ENCODE data around the gene PLEKHA6.

Gene PLEKHA6

GRCh38 chr1:204342310-204342709 is 17.4 kb downstream of the PLEKHA6 start:
- H3K9me3 ChIP-seq, result no peaks in the 10 kb centered on the region
- intact Hi-C loops (cut with DNase I; ENCODE audit: low total_unique reads), result no loop called here
- no peak for DNase-seq
- TF ChIP-seq, protein P1, sequence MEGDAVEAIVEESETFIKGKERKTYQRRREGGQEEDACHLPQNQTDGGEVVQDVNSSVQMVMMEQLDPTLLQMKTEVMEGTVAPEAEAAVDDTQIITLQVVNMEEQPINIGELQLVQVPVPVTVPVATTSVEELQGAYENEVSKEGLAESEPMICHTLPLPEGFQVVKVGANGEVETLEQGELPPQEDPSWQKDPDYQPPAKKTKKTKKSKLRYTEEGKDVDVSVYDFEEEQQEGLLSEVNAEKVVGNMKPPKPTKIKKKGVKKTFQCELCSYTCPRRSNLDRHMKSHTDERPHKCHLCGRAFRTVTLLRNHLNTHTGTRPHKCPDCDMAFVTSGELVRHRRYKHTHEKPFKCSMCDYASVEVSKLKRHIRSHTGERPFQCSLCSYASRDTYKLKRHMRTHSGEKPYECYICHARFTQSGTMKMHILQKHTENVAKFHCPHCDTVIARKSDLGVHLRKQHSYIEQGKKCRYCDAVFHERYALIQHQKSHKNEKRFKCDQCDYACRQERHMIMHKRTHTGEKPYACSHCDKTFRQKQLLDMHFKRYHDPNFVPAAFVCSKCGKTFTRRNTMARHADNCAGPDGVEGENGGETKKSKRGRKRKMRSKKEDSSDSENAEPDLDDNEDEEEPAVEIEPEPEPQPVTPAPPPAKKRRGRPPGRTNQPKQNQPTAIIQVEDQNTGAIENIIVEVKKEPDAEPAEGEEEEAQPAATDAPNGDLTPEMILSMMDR (IDR thresholded peaks at IDR 0.05), result no peak
- H3K4me1 ChIP-seq, result no peaks in the 10 kb centered on the region
- H3K27me3 ChIP-seq, result no peaks in the 10 kb centered on the region
- no peaks in the 10 kb centered on the region for H3K36me3 ChIP-seq
- no peak overlapping the region for H3K4me3 ChIP-seq
- H3K27ac ChIP-seq, result no peak overlapping the region

GRCh38 chr1:204341380-204341779 is 18.3 kb downstream of the PLEKHA6 start:
- intact Hi-C loops (cut with DNase I; ENCODE audit: low total_unique reads), result no loop called here
- no peak for DNase-seq
- H3K4me3 ChIP-seq, result no peak overlapping the region

DNA sequence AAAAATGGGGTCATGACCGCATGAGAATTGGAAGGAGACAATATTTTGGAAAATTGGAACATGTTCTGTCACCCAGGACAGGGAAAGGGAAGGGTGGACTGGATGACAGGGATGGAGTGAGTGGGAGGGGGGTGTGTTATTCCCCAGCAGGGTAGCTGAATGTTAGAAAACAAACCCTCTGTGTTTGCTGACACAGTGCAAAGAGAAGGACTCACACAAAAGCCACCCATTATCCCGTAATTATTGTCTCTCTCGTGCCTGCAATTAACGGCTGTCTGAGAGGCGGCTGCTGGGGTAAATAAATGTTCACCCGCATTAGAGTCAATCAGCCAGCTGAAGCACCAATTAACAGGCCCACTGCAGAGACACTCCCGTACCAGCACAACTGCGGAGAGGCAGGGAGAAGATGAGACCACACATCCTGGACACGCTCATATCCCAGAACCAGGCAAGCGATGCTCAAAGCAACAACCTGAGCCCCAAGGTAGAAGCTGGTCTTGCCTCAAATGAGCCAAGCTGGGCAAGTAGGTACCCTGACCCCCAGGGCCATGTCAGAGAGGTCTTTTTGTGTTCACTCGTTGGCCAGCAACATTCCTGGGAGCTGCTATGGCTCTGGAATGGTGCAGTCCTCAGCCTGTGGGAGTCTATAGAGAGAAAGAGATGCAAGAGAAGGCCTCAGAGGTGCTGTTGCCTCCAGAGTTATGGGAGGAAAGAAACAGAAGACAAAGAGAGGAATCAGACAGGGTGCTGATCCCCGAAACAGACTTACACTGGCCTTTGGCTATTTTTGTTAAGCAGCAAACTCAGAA is 19.4 kb downstream of the PLEKHA6 start:
- Histone ChIP-seq H3K27me3 (no peaks in the 10 kb centered on the region), H3K9me3 (no peaks in the 10 kb centered on the region), H3K4me1 (no peaks in the 10 kb centered on the region), H3K36me3 (no peaks in the 10 kb centered on the region), H3K4me3 (no peak overlapping the region), H3K27ac (no peak overlapping the region)
- no peak for DNase-seq
- TF ChIP-seq, protein P1 (IDR thresholded peaks at IDR 0.05), result no peak
- intact Hi-C loops (cut with DNase I; ENCODE audit: low total_unique reads), result no loop called here

More at GRCh38 chr1:204341380-204341779, 18.3 kb downstream of the PLEKHA6 start:
- Histone ChIP-seq H3K27ac (no peak overlapping the region), H3K36me3 (no peaks in the 10 kb centered on the region), H3K4me1 (no peaks in the 10 kb centered on the region), H3K9me3 (no peaks in the 10 kb centered on the region), H3K27me3 (no peaks in the 10 kb centered on the region)
- TF ChIP-seq, protein P1 (IDR thresholded peaks at IDR 0.05), result no peak

- intact Hi-C loops (cut with DNase I; ENCODE audit: low total_unique reads), result no loop called here
- Histone ChIP-seq H3K9me3 (no peaks in the 10 kb centered on the region), H3K36me3 (no peaks in the 10 kb centered on the region), H3K27ac (no peak overlapping the region), H3K27me3 (peaks cover 0 to 6% of the 10 kb centered on the region in 2 donors), H3K4me3 (no peak overlapping the region), H3K4me1 (no peaks in the 10 kb centered on the region)
- DNase-seq, result no peak
- TF ChIP-seq, protein P1 (IDR thresholded peaks at IDR 0.05), result no peak
Observed at GRCh38 chr1:204339541-204339940, 20.2 kb downstream of the PLEKHA6 start.

DNA sequence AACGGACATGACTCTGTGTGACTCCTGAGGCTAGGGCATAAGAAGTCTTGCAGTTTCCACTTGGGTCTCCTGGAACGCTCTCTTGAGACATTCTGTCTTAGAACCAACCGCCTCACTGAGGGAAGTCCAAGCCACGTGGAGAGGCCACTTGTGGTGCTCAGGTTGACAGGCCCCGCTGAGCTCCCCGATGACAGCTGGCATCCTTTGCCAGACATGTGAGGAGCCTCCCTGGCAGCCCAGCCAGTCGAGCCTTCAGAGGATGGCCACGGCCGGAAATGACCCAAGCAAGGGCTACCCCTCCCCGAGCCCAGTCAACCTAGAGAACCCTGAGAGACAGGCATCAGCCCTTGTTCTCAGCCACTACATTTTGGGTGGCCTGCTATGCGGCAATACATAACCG is 20.7 kb downstream of the PLEKHA6 start:
- no peaks in the 10 kb centered on the region for H3K9me3 ChIP-seq
- DNase-seq, result no peak
- H3K27ac ChIP-seq, result no peak overlapping the region
- intact Hi-C loops (cut with DNase I; ENCODE audit: low total_unique reads), result no loop called here
- no peak overlapping the region for H3K4me3 ChIP-seq
- H3K4me1 ChIP-seq, result no peaks in the 10 kb centered on the region
- TF ChIP-seq, protein P1 (IDR thresholded peaks at IDR 0.05), result no peak
- peaks cover 0 to 6% of the 10 kb centered on the region in 2 donors for H3K27me3 ChIP-seq
- H3K36me3 ChIP-seq, result no peaks in the 10 kb centered on the region
